Cortex of kidney (tissue), 1 donor: Measurements from ENCODE around the gene PPP1R3C.

ENCODE experiments used
- DNase-seq: peaks from one replicate; lab custom pipeline; 2025; lab: John Stamatoyannopoulos, UW

The PPP1R3C gene

GRCh38 chr10:91601212-91601611 is 31.7 kb downstream of the PPP1R3C start:
- DNase-seq: no peak

- DNase-seq: no peak
These were observed 34.5 kb downstream of the PPP1R3C start for GRCh38 chr10:91598211-91598977.

GRCh38 chr10:91597197-91597881 is 35.5 kb downstream of the PPP1R3C start:
- no peak for DNase-seq

- no peak for DNase-seq
These were observed 36.1 kb downstream of the PPP1R3C start for GRCh38 chr10:91596825-91597196.

GRCh38 chr10:91593834-91594233 is 39.0 kb downstream of the PPP1R3C start:
- DNase-seq: no peak

- no peak for DNase-seq
These were observed 39.5 kb downstream of the PPP1R3C start for GRCh38 chr10:91593366-91593765.

GRCh38 chr10:91592266-91592975 is 40.5 kb downstream of the PPP1R3C start:
- DNase-seq: no peak

- DNase-seq: no peak
These were observed 41.1 kb downstream of the PPP1R3C start for GRCh38 chr10:91591797-91592174.

- no peak for DNase-seq
These were observed 41.7 kb downstream of the PPP1R3C start for GRCh38 chr10:91590904-91591796.

GRCh38 chr10:91590142-91590903 is 42.5 kb downstream of the PPP1R3C start:
- DNase-seq: no peak

GRCh38 chr10:91589658-91590035 is 43.2 kb downstream of the PPP1R3C start:
- no peak for DNase-seq

GRCh38 chr10:91589015-91589657 is 43.7 kb downstream of the PPP1R3C start:
- no peak for DNase-seq

GRCh38 chr10:91587710-91588638 is 44.9 kb downstream of the PPP1R3C start:
- DNase-seq: no peak

- DNase-seq: no peak
These were observed 50.7 kb downstream of the PPP1R3C start for GRCh38 chr10:91582153-91582554.

GRCh38 chr10:91579329-91579985 is 53.4 kb downstream of the PPP1R3C start:
- DNase-seq: no peak
